SK-N-MC (cell line): ENCODE data around the gene PCED1A.

Experiments used
- EZH2 ChIP-seq: fragments of 200-600 bp; sonication (generic); IDR thresholded peaks from one replicate; pipeline ENCODE4 v1.6.1; 2017; ENCODE audit warnings: antibody characterized with exemption
- FOXP2 ChIP-seq: optimal IDR thresholded peaks from 2 replicates; pipeline ENCODE3; 2011; ENCODE audit warnings: mild to moderate bottlenecking, moderate library complexity; ENCODE audit not compliant: insufficient read depth; ENCODE audit errors: extremely low read length, control extremely low read depth
- POLR2AphosphoS5 ChIP-seq: IDR thresholded peaks from 2 replicates; pipeline ENCODE4 v1.6.1; 2012; ENCODE audit warnings: mild to moderate bottlenecking, low read depth, low read length, borderline replicate concordance

DNA sequence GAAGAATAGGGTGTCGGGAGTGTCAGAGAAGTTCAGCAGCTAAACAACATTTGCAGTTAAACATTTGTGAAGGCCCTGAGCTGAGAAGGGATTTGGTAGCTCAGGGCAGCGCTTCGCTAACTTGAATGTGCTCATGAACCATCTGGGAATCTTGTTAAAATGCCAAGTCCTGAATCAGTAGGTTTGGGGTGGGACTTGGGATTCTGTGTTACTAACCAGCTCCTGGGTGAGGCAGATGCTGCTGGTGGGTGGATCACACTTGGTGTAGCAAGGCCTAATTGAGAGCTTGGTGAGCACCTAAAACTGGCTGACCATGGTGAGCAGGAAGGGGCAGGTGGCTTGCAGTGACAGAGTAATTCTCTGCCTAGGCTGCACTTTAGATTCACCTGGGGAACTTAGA lies 38.7 kb upstream of the PCED1A start:
- TF ChIP-seq EZH2, result no peak
- TF ChIP-seq POLR2AphosphoS5, result no peak
- TF ChIP-seq FOXP2, result no peak
